ENCODE measurements around the gene FBL. TPM values are rescaled to one million over a fixed set of nuclear protein-coding genes. Genes with fewer than 3 reads are reported as not detected.
"Not testable (repeated sequence)": the region's sequence is repeated elsewhere in the genome, so short reads cannot be mapped to it uniquely, and the experiment has no call there.

The FBL gene
- total RNA-seq, result 194 TPM

- peak; percentile 98 for DNase-seq
These were observed at the start of gene FBL for GRCh38 chr19:39845933-39846677. Gene FBL, minus strand, starts transcription at chr19:39846379. Its CDS starts 79 bp downstream, at chr19:39846300.

DNA sequence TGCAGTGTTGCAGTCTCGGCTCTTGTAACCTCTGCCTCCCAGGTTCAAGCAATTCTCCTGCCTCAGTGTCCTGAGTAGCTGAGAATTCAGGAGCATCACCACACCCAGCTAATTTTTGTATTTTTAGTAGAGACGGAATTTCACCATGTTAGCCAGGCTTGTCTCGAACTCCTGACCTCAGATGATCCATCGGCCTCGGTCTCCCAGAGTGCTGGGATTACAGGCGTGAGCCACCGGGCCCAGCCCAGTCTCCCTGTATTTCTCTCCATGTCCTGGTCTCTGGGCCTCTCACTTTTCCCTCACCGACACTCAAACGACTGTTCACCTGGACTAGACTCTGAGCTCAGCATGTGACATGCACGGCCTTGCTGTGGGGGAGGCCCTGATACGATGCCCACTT, 48.9 kb upstream of the FBL start:
- not testable (repeated sequence) for DNase-seq

DNA sequence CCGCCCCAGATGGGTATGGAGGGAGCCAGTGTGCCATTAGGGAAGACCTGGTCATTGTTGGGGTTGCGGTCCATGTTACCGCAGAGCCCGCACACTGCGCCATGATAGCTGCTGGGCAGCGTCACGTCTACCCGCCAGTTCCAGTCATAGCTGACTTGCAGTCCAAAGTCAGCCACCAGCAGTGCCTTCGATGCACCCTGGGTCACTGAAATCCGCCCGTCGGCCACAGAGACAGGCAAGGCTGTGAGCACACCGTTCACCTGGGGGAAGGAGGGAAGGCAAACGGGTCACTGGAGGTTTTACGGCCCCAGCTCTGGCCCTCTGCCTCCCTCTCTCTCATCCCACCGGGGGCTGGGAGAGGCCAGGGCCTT, 48.0 kb upstream of the FBL start:
- DNase-seq, result not testable (repeated sequence)

DNA sequence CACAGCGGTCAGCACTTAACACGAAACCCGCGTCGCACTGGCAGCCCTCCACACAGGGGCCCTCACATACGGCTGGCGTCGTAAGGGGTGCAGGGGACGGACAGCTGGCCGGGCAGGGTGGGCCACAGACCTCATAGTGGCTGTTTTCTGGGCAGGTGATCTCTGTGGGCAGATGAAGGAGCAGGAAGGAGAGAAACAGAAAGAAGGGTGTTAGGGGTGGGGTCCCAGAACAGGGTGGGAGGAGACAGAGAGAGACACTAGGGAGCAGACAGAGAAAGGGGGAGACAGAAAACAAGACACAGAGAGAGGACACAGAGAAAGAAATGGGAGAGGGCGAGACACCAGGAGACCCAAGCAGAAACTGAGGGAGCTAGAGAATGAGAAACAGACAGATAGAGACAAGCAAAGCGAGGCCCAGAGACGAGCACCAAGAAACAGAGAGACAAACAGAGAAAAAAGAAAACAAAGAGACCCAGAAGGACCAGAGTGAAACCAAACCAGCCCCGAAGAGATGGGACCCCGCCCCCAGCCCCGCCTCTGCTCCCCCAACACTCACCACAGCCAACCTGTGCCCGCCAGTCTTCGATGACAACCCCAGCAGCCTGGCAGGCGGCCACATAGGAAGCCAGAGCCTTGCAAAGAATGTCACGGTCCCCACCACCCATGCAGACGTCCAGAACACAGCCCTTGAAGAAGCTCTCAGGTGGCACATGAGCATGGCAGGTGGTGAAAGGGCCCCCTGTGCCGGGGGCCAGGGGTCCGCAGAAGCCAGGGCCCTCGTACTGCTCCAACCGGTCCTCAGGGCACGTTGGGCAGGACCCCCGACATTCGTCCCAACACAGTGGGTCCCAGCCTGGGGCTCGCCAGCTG, 47.4 kb upstream of the FBL start:
- peak; percentile 75 for DNase-seq

GRCh38 chr19:39892506-39892902, 46.3 kb upstream of the FBL start:
- not testable (repeated sequence) for DNase-seq

DNA sequence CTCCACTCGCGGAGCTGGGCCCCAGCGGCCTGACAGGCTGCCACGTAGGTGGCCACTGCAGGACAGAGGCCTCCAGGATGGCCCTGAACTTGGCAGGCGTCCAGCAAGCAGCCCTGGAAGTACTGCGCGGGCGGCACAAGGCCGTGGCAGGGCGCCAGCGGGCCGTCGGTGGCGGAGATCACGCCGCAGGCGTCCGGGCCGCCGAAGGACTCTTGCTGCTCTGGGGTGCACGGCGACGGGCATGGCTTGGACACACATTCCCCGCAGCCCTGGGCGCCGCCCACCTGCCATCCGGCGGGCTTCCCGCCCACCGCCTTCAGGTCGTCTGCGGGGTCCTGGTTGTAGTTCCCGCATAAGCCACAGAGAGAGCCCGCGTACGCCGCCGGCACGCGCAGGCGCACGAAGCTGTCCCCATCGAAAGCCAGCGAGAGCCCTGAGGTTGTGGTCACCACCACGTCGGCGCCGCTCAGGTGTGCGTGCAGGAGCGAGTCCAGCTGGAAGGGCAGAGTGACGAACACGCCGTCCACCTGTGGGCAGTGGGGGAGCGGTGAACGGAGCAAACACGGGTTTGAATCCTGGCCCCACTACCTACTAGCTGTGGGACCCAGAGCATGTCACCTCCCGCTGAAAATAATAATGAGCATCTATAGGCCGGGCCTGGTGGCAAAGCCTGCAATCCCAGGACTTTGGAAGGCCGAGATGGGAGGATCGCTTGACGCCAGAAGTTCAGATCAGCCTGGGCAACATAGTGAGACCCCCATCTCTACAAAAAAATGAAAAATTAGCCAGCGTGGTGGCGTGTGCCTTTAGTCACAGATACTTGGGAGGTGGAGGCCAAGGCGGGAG, 45.7 kb upstream of the FBL start:
- peak; percentile 26 for DNase-seq

DNA sequence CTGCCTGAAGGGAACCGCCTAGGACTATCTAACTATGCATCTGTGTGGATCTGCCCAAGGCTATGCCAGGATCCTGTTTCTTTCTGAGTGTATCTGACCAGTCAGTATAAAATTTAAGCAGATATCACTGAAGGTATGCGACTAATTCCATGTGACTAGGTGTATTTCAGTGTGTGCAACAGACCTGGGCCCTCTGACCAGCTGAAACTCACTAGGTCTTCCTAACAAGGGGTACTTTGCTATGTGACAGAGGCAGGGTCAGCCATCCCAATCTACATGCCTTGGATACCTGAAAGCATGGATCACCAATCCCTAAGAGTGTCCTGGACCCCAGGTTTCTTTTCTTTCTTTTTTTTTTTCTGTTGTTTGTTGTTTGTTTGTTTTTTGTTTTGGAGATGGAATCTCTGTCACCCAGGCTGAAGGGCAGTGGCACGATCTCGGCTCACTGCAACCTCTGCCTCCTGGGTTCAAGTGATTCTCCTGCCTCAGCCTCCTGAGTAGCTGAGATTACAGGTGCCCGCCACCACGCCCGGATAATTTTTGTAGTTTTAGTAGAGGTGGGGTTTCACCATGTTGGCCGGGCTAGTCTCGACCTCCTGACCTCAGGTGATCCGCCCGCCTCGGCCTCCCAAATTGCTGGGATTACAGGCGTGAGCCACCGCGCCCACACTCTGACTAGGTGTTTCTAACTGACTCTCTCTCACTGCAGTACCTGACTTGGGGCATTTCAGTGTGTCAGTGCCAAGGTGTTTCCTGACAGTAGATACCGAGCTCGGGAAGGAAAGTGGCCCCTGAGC, 44.8 kb upstream of the FBL start:
- no peak for DNase-seq

DNA sequence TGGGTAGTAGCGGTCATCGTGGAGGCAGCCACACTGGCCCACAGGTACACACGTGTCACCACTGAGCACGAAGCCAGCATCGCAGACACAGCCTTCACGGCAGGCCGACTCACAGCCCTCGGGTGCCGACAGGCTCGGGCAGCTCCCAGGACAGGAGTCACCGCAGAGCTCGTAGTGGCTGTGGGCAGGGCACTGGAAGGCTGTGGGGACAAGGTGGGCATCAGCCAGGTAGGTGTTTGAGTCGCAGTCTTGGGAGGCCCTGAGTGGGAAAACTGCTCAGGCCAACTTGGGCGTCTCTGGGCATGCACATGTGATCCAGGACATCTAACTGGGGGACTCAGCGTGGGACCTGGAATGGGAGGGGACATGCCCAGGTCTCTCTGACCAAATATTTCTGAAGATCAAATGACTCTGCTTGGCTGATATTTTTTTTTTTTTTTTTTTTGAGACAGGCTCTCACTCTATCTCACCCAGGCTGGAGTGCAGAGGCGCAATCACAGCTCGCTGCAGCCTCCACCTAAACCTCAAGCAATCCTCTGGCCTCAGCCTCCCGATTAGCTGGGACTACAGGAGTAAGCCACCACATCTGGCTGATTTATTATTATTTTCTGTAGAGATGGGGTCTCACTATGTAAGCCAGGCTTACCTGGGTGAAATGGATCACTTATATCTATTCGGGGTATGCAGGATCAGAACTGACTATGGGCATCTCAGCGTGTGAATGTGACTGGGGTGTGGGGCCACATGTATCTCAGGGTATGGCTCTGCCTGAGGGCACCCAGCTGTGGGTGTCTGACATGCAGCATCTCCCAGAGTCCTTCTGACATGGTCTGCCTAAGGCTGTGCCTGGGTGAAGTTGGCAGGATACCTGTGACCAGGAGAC, 43.9 kb upstream of the FBL start:
- not testable (repeated sequence) for DNase-seq

GRCh38 chr19:39887456-39887951, 41.3 kb upstream of the FBL start:
- DNase-seq, result not testable (repeated sequence)

- DNase-seq, result not testable (repeated sequence)
These were observed 39.8 kb upstream of the FBL start for GRCh38 chr19:39885821-39886554.

GRCh38 chr19:39884721-39885120, 38.5 kb upstream of the FBL start:
- not testable (repeated sequence) for DNase-seq

DNA sequence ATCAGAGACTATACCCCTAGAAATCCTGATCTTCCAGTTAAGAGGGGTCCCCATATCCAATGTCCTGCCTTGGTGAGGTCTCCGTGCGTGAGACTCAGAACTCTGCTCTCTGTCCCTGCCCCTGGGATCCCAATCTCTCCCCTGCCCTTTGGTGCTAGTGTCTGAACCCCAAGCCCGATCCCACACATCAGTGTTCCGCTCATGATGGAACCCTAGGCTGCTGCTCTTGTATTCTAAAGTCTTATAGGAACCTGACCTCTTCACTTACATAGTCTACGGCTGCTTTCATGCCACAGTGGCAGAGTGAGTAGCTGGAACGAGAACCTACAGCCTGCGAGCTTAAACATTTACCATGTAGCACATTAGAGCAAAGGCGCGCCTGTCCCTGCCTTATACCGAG, 36.5 kb upstream of the FBL start:
- DNase-seq, result not testable (repeated sequence)

- peak; percentile 53 for DNase-seq
These were observed 35.4 kb upstream of the FBL start for GRCh38 chr19:39881495-39882110.

- not testable (repeated sequence) for DNase-seq
These were observed 34.1 kb upstream of the FBL start for GRCh38 chr19:39880241-39880640.

- DNase-seq, result not testable (repeated sequence)
These were observed 33.6 kb upstream of the FBL start for GRCh38 chr19:39879796-39880195.

GRCh38 chr19:39878866-39879265, 32.7 kb upstream of the FBL start:
- not testable (repeated sequence) for DNase-seq

GRCh38 chr19:39878398-39878797, 32.2 kb upstream of the FBL start:
- no peak for DNase-seq

- DNase-seq, result not testable (repeated sequence)
These were observed 31.8 kb upstream of the FBL start for GRCh38 chr19:39877982-39878381.

GRCh38 chr19:39877488-39877887, 31.3 kb upstream of the FBL start:
- DNase-seq, result peak; percentile 93
